HG03175 (cell line): Measurements from ENCODE around the gene TANGO6.
"Not testable (repeated sequence)": the region's sequence is repeated elsewhere in the genome, so short reads cannot be mapped to it uniquely, and the experiment has no call there.

Experiments used
- ATAC-seq: cut with Tn5 transposase; IDR thresholded peaks from one replicate; pipeline ENCODE4 v1.9.1; 2021; ENCODE audit warnings: mild to moderate bottlenecking, moderate library complexity; ENCODE audit not compliant: unreplicated experiment

Gene TANGO6

DNA sequence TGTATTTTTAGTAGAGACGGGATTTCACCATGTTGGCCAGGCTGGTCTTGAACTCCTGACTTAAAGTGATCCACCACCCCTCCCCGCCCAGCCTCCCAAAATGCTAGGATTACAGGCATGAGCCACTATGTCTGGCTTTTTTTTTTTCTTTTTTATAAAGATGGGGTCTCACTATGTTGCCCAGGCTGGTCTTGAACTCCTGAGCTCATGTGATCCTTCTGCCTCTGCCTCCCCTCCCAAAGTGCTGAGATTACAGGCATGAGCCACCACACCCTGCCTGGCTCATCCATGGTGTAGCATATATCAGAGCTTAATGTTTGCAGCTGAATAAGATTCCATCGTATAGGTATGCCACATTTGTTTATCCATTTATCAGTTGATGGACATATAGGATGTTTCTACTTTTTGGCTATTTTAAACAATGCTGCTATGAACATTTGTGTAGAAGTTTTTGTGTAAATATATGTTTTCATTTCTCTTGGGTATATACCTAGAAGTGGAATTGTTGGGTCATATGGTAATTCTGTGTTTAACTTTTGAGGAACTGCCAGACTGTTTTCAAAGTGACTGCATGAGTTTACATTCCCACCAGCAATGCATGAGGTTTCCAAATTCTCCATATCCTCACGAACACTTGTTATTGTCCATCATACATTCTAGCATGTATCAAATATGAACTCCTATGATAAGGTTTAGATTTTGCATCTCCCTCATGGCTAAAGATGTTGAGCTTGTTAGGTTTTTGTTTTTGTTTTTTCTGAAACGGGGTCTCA lies 206.5 kb downstream of the TANGO6 start:
- no peak for ATAC-seq

GRCh38 chr16:69051517-69051830 lies 208.1 kb downstream of the TANGO6 start:
- not testable (repeated sequence) for ATAC-seq

GRCh38 chr16:69055008-69055407 lies 211.7 kb downstream of the TANGO6 start:
- ATAC-seq: no peak

DNA sequence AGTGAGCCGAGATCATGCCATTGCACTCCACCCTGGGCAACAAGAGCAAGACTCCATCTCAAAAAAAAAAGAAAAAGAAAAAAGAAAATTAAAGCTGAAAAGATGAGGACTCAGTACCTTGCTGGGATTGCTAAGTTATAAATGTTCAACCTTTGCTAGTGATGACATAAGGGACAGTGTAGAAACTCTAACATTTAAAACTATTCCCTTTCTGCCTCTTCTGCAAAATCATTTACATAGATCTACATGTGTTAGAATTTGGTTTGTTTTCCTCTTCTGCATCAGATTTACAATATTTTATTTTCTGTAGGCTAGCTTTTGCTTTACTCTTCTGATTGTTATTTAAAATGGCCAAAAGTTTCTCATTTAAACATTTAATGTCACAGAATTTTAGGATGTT lies 212.6 kb downstream of the TANGO6 start:
- no peak for ATAC-seq

DNA sequence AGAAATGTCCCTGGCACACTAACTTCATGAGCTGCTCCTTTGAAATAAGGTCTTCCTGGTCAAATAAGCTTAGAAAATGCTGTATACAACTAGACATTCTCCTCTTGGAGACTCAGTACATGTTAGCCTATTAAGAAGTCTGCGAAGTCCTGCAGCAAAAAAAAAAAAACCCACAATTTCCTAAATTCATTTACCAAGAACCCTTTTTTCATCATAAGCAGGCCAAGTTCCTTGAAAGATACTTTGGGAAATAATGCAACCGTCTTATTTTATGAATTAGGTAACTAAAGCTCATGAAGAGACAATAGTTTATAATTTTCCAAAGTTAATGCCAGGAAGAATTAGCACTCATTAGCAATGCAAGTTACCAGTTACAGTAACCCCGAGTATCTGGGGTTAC lies 213.1 kb downstream of the TANGO6 start:
- no peak for ATAC-seq

GRCh38 chr16:69057400-69058378 lies 214.4 kb downstream of the TANGO6 start:
- ATAC-seq: no peak

DNA sequence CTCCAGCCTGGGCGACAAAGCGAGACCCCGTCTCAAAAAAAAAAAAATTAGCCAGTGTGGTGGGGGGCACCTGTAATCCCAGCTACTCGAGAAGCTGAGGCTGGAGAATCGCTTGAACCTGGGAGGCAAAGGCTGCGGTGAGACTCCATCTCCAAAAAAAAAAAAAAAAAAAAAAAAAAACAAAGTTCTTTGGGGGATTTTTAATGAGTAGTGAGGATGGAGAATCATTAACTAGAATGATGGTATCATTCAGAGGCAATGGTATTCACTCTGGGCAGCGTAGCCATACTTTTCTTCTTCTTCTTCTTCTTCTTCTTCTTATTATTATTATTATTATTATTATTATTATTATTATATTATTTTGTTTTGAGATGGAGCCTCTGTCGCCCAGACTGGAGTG lies 220.2 kb downstream of the TANGO6 start:
- not testable (repeated sequence) for ATAC-seq

DNA sequence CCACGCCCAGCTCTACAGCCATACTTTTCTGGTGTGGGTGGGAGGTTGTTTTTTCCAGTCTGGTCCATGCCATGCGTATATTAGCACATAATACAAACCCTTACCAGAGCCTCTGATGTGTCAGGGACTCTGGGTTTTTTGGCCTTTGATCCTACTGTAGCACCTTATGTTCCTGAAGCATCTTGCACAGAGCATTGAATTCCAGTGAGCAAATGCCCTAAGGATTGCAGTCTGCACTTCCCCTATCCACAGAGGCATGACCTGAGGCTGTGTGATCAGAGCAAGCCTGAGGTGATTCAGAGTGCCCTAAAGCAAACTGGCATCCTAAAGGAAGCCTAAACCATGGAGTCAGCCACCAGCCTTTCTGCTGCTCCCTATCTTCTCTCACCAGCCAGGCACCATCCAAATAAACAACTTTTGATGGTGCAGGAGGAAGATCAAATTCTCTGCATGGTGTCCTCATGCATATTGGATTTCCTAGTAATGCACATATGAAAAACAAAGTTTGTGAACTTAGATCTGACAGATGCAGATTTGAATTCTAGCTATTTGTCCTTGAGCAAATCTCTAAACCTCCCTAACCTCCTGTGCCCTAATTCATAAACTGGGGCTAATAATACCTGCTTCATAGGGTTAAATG lies 220.9 kb downstream of the TANGO6 start:
- no peak for ATAC-seq

DNA sequence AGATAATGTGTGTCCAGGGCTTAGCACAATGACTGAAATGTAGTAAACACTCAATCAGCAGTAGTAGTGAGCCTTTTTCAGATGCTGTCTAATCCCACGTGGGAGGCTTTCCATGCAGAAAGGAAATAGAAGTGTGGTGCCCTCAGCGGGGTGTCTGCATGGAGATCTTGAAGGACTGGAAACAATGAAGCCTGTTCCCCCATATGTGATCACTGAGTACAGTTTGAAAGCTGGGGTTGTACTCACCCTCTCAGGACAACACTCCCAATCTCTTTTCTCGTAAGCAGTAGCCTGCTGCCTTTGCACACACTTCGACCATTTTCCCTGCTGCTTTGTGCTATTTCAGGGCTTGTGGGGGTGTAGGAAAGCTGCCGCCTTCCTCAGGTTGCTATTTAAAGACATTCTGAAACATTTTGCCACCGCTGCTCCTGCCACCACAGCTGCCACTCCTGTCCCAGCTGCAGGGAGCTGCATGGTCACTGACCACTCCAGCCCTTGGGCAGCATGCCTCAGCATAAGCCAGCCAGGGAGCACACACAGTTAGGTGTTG lies 221.5 kb downstream of the TANGO6 start:
- ATAC-seq: no peak

- ATAC-seq: no peak
These were observed 226.2 kb downstream of the TANGO6 start for GRCh38 chr16:69069504-69069903.

DNA sequence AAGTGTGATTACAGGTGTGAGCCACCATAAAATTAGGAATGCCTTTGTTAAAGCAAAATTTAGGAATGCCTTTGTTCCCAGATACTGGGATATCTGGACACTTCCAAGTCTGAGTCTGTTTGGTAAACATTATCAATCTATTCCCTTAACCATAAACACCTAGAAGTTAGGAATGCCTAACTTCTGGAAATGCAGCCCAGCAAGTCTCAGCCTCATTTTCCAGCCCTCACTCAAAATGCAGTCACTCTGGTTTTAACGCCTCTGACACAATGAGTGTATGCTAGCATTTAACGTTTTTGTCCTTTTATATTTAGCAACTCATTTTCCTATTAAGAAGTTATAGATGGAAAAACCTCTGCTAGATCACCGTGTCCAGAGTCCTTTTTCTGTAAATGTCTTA lies 227.7 kb downstream of the TANGO6 start:
- ATAC-seq: no peak

DNA sequence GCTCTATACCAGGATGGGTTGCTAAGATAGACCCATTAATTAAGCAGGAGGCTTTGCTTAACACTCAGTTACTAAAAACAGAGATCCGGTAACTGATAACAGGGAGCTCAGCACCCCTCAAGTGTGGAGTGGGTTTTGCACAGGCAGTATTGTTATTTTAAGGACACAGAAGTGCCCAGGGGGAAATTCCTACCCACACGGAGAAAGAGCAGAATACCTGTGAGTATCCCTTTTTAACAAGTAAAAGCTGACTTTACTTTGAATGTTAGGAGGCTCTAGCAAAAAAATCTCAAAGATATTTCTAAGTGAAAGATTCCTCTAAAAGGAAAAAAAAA lies 229.3 kb downstream of the TANGO6 start:
- ATAC-seq: no peak

DNA sequence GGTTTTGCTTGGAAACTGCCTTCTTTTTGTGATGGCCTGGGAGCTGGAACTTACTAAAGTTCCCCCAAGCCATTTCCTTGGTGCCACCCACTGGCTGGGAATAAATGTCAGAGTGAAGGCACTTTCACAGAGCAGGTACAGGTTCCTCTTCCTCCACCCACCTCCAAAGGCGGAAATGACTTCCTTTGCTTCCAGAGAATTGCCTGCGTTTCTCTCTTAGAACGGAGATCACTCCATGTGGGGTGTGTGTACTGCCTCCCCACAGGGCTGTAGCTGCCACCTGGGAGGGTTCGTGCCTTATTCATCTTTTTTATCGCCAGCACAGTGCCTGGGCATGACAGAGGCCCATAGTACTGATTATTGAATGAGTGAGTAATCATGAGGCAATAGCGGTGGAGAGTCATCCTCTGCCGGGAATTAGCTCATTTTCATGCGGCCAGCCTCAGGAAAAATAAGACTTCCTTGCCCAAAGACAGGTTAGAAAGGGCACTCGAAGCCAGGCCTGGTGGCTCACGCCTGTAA lies 229.9 kb downstream of the TANGO6 start:
- ATAC-seq: no peak

DNA sequence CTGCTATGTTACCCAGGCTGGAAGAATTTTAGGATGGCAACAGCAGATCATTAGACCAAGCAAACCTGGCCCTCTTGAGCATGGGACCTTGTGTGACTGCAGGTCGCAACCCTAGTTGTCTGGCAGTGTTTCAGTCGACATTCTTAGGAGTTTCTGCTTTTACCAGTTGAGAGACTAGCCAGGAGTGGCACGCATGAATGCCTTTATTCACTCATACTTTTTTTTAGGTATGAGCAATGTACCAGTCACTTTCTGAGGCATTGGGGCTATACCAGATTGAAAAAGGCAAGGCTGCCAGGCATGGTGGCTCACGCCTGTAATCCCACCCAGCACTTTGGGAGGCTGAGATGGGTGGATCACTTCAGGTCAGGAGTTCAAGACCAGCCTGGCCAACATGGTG lies 233.9 kb downstream of the TANGO6 start:
- no peak for ATAC-seq

DNA sequence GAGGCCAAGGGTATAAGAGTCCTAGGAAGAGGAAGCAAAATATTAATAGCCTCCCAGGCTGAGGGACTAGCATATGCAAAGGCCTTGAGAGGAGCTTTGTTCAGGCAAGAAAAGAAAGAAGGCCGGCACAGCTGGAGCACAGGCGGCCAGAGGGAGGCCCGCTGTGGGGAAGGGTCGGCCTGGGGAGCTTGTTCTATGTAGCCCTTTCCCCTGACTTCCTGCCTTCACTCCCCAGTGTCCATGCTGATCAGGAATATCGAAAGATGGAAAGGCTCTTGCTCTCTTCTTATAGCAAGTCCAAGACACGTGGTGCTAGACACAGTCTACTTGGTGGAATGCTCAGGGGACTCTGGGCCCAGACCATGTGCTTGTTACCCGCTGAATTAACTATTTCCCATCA lies 234.7 kb downstream of the TANGO6 start:
- ATAC-seq: no peak

GRCh38 chr16:69079697-69080096 lies 236.4 kb downstream of the TANGO6 start:
- ATAC-seq: no peak

DNA sequence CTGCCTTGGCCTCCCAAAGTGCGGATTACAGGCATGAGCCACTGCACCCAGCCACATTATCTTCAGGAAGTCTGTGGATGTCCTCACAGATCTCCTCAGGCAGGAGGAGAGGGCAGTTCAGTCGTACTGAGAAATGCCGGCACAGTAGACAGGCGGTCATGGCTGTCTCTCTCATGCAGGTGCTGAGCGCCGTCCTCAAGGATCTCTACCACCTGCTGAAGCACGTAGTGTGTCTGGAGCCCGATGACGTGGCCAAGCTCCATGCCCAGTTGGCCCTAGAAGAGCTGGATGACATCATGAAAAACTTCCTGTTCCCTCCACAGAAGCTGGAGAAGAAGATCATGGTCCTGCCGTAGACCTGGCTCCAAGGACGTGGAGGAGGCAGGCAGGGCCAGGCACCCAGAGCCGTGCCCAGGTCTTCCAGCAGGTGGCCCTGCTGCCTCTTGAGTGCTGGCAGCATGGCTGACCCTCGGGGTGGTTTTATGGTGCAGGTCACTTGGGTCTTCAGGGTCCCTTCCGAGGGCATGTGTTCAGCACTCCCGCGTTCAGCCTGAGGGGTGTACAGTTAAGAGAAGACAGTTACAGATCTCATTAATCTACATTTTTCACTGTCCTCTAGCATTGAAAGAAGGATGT lies 240.1 kb downstream of the TANGO6 start:
- ATAC-seq: no peak

GRCh38 chr16:69084289-69084688 lies 241.0 kb downstream of the TANGO6 start:
- no peak for ATAC-seq

GRCh38 chr16:69085032-69085695 lies 241.8 kb downstream of the TANGO6 start:
- ATAC-seq: no peak

DNA sequence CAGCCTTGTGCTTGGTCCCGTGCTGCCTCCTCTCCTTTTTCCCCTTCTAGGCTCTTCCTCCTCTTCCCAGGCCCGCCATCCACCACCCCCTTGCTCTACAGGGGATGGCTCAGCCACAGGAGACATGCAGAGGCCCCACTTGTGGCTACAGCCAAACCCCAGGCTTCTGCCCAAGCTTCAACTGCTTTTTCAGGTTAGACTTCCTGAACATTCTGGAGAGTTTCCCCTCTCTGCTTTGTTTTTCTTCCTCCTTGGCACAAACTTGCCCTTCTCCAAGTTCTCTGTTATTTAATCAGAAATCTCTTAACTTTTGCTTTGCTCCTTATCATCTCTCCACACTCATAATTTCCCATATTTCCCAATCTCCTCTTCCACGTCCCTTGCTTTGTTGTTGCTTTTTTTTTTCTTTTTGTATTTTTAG lies 243.8 kb downstream of the TANGO6 start:
- no peak for ATAC-seq
